K562 (cell line): Measurements from ENCODE around the gene ITPK1. TPM values are rescaled to one million over a fixed set of nuclear protein-coding genes. Genes with fewer than 3 reads are reported as not detected.

Experiments used
- FOXM1 ChIP-seq, 2 experiments: fragments of 450-650 bp in 1 of 2; sonication (generic) in 1 of 2; formaldehyde crosslinking in 1 of 2; IDR thresholded peaks; 2 replicates each; pipeline versions ENCODE4 v1.6.1 to v1.9.0; 2017 to 2022; ENCODE audit warnings: low read depth in 2 of 2, mild to moderate bottlenecking in 2 of 2, missing genetic modification reagents in 1 of 2, moderate library complexity in 1 of 2
- NFXL1 ChIP-seq: fragments of 450-650 bp; formaldehyde crosslinking; IDR thresholded peaks from 2 replicates; pipeline ENCODE4 v1.4.0; 2021; ENCODE audit warnings: mild to moderate bottlenecking
- SMC3 ChIP-seq: conservative IDR thresholded peaks from 2 replicates; pipeline ENCODE4 v1.6.1; 2011; ENCODE audit warnings: low read depth, low read length, improper control_type of control experiment; ENCODE audit not compliant: insufficient read depth
- polyA plus RNA-seq, 8 experiments: library from polyadenylated mRNA; depleted of rRNA in 4 of 8; stranded (reverse) in 5 of 8; unstranded in 3 of 8; fragments of >200 nt; fragmentation: Nextera tagmentation in 2 of 8; fragmentation: Illumina TruSeq in 1 of 8; extraction: Ambion mirVana in 2 of 8; extraction: Trizol in 1 of 8; gene quantifications; 2 replicates each; pipeline versions ENCODE4 v1.2.1 to v1.2.3, GENCODE V29; 2011 to 2014; ENCODE audit warnings: inconsistent platforms in 1 of 8, missing spikeins in 1 of 8
- total RNA-seq, 7 experiments: library from RNA; depleted of rRNA in 6 of 7; stranded (reverse); fragments of >200 nt in 6 of 7; fragmentation: Illumina TruSeq in 2 of 7; extraction: Trizol in 2 of 7; gene quantifications; 2 replicates each; pipeline versions ENCODE4 v1.2.1 to v1.2.3, GENCODE V29; 2011 to 2021; ENCODE audit warnings: low replicate concordance in 1 of 7
- TF ChIP-seq, protein P1 (sequence below), 2 experiments: fragments of 450-650 bp; formaldehyde crosslinking in 1 of 2; IDR thresholded peaks; 2 replicates each; pipeline versions ENCODE4 v1.4.0 to v1.6.1; 2014 to 2020; ENCODE audit warnings: mild to moderate bottlenecking in 2 of 2, borderline replicate concordance in 1 of 2, low read depth in 1 of 2

The ITPK1 gene
- total and polyA plus RNA-seq, 9 of the 15 experiments (the other 6 are each of a cell fraction or from before 2014, with no cell fraction given): 1.2 to 39.2 (median 23.0) TPM

DNA sequence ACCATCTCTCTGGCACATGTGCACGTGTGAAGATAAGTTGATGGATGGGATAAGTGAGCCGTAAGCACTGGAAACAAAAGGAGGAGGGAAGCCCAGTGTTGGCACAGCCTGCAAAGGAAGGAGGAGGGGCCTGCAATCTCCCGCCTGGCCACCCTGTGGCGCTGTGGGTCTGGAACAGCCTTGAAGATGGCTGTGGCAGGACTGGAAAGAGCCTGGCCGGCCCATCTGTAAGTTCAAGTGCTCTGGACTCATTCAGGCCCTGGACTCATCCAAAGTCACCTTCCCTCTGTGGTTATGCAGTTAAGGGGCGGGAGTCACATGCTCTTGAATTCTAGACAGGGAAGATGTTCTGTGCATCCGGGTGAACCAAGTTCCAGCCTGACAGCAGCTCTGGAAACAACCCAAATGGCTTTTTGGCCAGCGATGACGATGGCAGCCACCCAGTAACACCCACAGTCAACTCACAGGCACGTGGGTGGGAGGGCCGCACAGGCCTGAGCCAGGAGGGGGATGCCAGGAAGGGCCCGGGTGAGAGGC lies 142.4 kb downstream of the ITPK1 start (continued):
- TF ChIP-seq, protein P1, sequence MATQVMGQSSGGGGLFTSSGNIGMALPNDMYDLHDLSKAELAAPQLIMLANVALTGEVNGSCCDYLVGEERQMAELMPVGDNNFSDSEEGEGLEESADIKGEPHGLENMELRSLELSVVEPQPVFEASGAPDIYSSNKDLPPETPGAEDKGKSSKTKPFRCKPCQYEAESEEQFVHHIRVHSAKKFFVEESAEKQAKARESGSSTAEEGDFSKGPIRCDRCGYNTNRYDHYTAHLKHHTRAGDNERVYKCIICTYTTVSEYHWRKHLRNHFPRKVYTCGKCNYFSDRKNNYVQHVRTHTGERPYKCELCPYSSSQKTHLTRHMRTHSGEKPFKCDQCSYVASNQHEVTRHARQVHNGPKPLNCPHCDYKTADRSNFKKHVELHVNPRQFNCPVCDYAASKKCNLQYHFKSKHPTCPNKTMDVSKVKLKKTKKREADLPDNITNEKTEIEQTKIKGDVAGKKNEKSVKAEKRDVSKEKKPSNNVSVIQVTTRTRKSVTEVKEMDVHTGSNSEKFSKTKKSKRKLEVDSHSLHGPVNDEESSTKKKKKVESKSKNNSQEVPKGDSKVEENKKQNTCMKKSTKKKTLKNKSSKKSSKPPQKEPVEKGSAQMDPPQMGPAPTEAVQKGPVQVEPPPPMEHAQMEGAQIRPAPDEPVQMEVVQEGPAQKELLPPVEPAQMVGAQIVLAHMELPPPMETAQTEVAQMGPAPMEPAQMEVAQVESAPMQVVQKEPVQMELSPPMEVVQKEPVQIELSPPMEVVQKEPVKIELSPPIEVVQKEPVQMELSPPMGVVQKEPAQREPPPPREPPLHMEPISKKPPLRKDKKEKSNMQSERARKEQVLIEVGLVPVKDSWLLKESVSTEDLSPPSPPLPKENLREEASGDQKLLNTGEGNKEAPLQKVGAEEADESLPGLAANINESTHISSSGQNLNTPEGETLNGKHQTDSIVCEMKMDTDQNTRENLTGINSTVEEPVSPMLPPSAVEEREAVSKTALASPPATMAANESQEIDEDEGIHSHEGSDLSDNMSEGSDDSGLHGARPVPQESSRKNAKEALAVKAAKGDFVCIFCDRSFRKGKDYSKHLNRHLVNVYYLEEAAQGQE (IDR thresholded peaks at IDR 0.05; ENCODE audit: borderline replicate concordance): peak; percentile 21; the same call in 1 of the 2 replicates
- TF ChIP-seq, protein P1 (CRISPR knock-in tag; IDR thresholded peaks at IDR 0.05; ENCODE audit: low read depth): no peak
- TF ChIP-seq SMC3: peak; percentile 33; the same call in 1 of the 2 replicates
- TF ChIP-seq NFXL1 (CRISPR knock-in tag): no peak
- TF ChIP-seq FOXM1 (IDR thresholded peaks at IDR 0.05; ENCODE audit: low read depth): no peak
- no peak for TF ChIP-seq FOXM1 (CRISPR knock-in tag; IDR thresholded peaks at IDR 0.05; ENCODE audit: low read depth)
- TF ChIP-seq, all 486 proteins: peak for 4
